T47D (cell line): ENCODE measurements around the gene RTL10.
A peak's percentile ranks its signal among the peaks of the same experiment; 100 is the strongest.

Experiments used
- DNase-seq, 2 experiments: peaks; one replicate each; pipeline versions ENCODE4 v3.0.0 to v3.0.0-alpha.2; 2011 to 2012; ENCODE audit warnings: low read depth in 1 of 2, low spot score in 1 of 2
- JUND ChIP-seq: IDR thresholded peaks from 2 replicates; pipeline ENCODE4 v1.6.1; 2012; ENCODE audit warnings: low read depth
- in situ Hi-C: cut with HindIII; loops from 2 replicates; pipeline ENCODE4 v1.10.0; 2016; ENCODE audit warnings: low sequenced_read_pairs, low pct_unique_long_range_greater_than_20kb

RTL10 gene

DNA sequence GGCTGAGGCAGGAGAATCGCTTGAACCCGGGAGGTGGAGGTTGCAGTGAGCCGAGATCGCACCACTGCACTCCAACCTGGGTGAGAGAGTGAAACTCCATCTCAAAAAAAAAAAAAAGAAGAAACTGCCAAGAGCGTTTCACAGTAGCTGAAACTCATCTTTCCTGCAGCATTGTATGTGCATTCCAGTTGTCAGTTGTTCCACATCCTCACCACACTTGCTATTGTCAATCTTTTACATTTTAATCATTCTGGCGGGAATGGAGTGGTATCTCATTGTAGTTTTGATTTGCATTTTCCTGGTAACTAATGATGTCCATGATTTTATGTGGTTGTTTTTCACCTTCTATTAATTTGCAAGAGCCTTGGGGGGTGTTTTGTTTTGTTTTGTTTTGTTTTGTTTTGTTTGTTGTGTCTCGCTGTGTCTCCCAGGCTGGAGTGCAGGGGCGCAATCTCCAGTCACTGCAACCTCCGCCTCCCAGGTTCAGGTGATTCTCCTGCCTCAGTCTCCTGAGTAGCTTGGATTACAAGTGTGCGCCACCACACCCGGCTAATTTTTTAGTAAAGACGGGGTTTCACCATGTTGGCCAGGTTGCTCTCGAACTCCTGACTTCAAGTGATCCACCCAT is 8.1 kb upstream of the RTL10 start:
- in situ Hi-C loops: no loop called here
- TF ChIP-seq JUND: no peak
- DNase-seq: no peak

DNA sequence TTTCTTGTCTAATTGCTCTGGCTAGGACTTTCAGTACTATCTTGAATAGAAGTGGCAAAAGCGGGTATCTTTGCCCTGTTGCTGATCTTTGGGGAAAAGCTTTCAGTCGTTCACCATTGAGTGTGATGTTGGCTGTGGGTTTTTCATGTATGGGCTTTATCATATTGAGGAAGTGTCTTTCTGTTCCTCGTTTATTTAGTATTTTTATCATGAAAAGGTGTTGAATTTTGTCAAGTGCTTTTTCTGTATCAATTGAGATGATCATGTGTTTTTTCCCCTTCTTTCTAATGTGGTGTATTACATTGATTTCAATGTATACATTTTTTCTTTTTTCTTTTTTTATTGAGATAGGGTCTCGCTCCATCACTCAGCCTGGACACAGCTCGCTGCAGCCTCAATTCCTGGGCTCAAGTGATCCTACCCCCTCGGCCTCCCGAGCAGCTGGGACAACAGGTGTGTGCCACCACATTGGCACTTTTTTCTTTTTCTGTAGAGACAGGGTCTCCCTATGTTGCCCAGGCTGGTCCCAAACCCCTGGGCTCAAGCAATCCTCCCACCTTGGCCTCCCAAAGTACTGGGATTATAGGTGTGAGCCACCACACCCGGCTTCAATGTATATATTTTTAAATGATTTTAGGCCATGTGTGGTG is 5.3 kb upstream of the RTL10 start:
- in situ Hi-C loops: no loop called here
- no peak for TF ChIP-seq JUND
- no peak for DNase-seq

DNA sequence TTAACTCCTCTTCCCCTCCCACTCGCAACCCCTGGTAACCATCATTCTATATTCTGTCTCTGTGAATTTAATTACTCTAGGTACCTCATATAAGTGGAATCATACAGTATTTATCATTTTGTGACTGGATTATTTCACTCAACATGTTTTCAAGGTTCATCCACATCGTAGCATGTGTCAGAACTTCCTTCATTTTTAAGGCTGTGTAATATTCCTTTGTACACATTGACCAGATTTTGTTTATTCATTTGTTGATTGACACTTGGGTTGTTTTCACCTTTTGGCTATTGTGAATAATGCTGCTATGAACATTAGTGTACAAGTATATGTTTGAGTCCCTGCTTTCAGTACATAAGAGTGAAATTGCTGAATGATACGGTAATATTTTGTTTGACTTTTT is 2.7 kb upstream of the RTL10 start:
- no peak for TF ChIP-seq JUND
- no peak for DNase-seq
- in situ Hi-C loops: no loop called here

DNA sequence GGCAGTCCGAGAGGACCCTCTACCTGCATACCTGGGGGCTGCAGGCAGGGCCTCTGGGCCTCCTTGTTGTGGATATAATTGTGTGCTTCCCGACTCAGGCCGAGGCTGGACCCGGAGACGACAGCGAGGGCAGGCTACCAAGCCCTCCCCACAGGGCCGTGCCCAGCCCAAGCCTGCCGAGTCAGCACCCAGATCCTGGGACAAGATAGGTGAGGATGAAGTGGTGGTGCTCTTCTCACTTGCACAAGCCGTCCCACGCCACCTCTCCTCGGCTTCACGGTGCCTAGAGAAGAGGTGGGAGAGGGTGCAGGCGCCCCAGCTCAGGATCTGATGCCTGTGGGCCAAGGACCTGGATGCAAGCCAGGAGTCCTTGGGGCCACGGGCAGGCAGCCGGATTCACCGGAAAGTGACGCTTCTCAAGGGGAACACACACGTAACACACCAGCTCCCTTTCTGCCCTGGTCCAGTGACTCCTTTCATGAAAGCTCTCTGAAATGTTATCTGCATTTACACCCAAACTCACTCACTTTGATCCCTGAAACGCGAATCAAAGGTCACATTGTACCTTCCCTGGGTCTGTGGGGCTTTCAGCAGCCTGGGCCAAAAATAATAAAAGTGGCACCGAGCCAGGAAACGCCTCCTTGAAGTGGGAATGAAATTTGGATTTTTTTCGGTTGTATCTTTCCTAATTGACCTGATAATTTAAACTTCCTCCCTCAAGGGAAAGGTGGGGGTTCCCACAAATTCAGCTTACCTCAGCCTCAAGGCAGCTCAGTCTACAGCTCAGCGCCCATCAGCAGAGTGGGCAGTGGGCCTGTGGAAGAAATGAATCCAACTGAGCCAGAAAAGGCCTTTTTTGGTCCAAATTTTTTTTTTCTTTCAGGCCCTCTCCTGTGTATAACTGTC is 1.1 kb upstream of the RTL10 start:
- TF ChIP-seq JUND: no peak
- peak in 1 of 2 experiments; percentile 54 for DNase-seq
- in situ Hi-C loops: no loop called here

DNA sequence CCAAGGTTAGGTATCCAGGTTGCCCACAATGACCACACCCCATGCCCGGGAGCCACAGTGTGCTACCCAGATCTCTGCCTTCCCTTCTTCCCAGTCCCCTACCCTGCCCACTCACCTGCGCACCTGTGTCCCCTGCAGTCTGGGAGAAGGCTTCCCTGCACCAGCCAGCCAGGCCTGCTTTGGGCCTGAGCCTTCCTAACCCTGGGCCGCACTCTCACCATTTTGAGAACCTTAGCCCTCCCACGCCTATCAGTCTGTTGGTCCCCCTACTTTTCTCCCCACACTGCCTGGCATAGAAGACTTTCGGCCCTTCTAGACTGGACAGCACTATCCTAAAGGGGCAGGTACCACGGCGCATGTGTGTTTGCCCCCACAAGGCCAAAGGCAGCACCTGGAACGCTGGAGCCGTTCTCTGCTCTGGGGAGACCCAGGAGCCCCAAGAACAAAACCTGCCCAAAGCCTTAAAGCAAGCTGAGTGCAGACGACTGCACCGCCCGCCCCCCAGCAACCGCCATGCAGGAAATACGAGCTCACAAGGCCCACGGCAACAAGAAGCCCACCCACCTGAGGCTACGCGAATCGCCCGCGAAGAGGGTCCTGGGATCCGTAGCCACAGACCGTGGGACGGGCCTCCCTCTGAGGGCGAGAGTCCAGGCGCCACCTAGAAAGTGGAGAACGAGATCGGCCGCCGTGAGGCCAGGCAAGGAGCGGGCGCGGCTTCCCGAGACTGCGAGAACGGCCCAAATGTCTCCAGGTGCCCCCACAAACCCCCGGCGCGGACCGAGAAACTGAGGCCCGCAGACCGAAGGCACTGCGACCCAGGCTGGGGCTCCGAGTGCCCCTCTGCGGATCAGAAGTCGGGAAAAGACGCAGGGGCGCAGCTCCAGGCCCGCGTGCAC is 546 bp downstream of the RTL10 start:
- TF ChIP-seq JUND: no peak
- in situ Hi-C loops: no loop called here
- no peak for DNase-seq

DNA sequence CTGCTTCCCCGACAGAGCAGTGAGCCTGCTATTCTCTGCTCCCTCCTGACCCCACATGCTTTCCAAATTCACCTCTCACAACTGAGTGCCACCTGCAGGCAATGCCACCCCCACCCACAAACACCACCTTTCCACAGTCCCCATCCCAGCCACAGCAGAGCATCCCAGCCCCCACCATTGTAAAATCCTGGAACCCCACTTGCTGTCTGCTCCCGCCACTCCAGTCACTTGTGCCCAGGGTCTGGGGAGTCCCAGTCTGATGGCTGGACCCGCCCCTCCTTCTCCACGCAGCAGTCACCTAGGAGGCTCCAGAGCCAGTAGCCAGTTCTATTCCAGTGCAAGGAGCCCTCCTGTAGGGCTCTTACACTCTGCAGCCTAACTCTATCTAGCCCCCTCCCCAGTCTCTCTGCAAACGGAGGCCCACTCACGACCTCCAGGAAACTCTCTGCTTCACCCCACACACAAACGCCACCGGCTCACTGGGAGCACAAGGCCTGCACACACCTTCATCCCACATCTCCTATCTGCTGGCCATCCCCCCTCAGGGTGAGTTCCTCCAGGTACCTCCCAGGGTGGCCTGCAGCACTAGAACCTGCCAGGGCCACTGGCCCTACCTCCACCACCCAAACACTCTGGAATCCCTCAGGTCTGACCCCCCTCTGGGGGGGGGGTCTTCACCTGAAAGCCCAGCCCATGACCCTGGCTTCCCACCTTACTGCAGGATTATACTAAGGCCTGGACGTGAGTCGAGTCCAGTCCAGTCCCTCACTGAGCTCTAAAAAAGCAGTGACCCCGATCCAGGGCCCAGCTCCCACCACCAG is 1.4 kb downstream of the RTL10 start:
- in situ Hi-C loops: no loop called here

DNA sequence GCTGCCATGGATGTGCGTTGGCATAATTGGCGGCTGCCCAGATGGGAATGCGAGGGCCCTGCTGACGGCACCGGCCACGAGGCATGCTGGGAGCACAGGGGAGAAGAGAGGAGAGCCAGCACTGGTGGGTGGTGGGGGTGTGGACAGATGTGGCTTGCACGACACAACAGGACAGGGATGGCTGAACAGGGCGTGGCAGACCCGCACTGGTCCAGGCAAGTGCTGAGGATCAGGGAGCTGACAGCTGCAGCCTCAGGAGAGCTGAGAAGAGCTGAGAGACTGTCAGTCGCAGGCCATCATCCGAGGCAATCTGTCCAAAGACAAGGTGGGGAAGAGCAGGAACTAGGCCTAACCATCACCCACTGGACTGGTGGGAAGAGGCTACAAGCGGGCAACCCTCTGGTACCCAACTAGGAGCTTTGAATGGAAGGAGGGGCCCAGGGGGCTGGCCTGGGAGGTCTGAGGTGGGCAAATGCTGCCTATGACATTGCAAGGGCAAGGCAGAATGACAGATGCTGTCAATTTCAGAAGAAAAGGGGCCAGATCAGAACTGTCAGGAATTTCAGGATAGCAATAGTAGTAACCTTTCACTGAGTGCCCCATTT is 2.4 kb downstream of the RTL10 start:
- TF ChIP-seq JUND: no peak
- in situ Hi-C loops: no loop called here
- no peak for DNase-seq

More for the DNA sequence above, 1.4 kb downstream of the RTL10 start:
- no peak for TF ChIP-seq JUND
- DNase-seq: no peak

DNA sequence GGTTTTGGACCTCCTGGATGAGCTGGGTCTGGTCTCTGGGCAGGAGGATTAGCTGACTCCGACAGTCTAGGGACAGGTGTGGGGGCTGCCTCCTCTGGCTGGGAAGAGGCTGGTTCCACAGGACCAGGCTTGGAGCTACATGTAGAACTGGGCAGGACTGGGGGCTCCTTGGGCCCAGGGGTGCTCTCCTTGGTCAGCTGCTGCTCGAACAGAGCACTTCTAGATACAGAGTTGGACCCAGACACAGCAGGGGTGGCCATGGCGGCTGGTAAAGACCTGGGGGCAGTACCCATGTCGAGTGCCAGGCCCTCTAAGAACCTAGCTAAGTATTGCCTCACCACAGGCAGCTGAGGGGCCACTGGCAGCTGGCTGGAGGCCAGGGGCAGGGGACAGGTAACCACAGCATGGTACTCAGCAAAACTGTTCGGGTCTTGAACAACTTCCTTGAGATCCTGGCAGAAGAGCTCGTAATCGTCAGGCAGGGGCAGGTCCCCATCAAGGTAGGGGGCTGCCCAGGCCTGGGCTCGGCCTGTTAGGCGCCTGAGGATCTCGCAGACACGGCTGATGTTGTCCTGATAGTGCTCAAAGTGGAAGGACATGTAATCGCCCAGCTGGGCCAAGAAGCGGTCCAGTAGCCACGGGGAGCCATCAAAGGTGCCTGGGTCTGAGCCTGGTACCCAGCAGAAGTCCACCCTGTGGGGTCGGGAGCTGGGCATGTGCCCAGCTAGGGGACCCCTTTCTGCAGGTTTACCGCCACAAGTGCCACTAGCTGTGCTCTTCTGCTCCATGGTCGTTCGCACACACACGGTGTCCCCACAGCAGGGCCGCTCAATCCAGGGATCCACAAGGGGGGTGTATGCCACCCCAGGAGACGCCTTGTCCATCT is 3.1 kb downstream of the RTL10 start:
- no peak for DNase-seq
- in situ Hi-C loops: no loop called here
- no peak for TF ChIP-seq JUND

DNA sequence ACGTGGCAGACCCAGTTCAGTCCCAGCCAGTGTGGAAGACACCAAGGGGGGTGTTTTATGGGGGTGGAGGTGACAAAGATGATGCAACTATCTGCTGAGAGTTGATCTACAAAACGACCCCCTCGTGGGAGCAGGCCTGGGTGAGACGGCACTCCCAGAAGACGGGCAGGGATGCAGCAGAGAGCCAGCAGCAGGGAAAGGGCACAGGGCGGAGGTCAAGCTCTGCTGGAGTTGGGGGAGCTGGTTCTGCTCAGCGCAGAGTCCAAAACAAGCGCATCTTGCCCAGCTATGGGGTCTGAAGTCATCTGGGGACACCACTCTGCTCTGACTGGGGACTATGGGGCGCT is 3.9 kb downstream of the RTL10 start:
- no peak for TF ChIP-seq JUND
- no peak for DNase-seq
- in situ Hi-C loops: no loop called here

DNA sequence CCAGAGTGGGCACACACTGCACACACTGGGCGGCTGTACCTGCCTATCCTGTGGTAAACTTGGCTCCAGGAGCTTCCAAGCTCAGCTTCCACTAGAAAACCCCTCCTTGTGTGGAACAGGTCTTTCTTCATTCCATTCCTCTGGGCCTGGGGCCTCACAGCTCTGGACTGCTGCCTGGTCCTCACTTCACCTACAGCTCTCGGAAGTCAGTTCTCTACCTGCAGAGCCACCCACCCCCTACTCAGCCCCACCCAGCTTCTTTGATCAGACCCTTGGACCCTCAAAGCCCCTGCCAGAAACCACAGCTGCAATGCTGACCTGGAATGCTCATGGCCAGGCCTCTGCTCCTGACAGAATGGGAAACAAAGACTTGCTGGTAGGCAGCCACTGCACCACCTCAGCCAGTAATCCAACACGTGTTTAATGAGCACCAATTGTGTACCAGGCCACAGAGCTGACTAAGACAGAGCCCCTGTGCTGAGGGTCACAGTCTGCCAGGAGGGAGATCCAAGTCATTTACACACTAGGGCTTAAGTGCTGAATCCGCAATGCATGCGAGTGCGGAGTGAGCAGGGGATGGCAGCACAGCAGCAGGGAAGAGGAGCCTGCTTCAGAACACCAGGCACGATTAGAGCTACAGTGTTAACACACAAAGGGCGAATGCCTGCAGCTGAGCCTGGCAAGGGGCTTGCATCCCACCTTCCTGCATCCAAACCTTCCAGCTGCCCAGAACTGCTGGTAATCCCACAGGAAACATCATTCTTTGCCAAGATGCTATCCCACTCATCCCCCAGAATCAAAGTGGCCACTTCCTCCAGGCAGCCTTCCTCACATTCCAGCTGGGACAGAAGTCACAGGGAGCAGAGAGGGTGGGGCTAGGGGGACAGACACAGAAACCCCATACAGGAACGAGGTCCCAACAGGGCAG is 4.6 kb downstream of the RTL10 start:
- in situ Hi-C loops: no loop called here
- DNase-seq: peak; percentile 69 to 93
- TF ChIP-seq JUND: peak; percentile 48; the same call in 1 of the 2 replicates
